H1 (cell line): ENCODE measurements around the gene CMYA5. TPM values are rescaled to one million over a fixed set of nuclear protein-coding genes. Genes with fewer than 3 reads are reported as not detected.

Experiments
- CTCF ChIA-PET: fragments of 300-600 bp; sonication (Branson Sonifier 250); formaldehyde crosslinking; loops from one replicate; lab custom pipeline; 2021; ENCODE audit not compliant: partially characterized antibody; lab: Charles Lee
- POLR2A ChIA-PET: fragments of 300-600 bp; sonication (Branson Sonifier 250); formaldehyde crosslinking; loops from one replicate; lab custom pipeline; 2021; ENCODE audit warnings: inconsistent platforms; ENCODE audit not compliant: partially characterized antibody; lab: Charles Lee
- DNase-seq, 2 experiments: peaks; one replicate each; pipeline versions ENCODE4 v3.0.0 to v3.0.0-alpha.2; 2010 to 2022; ENCODE audit warnings: low spot score in 2 of 2, low read depth in 1 of 2, mixed read lengths in 1 of 2
- FAIRE-seq: peaks from 2 replicates; lab custom pipeline; 2011; peaks lifted over from hg19 to GRCh38; lab: Jason Lieb, UNC
- H2AFZ ChIP-seq: 2 replicates; pipeline ENCODE4 v1.8.1; 2012; ENCODE audit warnings: low read length, inconsistent platforms
- H2AK5ac ChIP-seq: 2 replicates; pipeline ENCODE4 v1.6.1; 2013; ENCODE audit warnings: low read depth, low read length
- H2BK120ac ChIP-seq: replicated peaks from 2 replicates; pipeline ENCODE3; 2013; ENCODE audit warnings: low read depth, low read length, inconsistent platforms
- H2BK12ac ChIP-seq: 2 replicates; pipeline ENCODE4 v1.6.1; 2013; ENCODE audit warnings: low read depth, low read length
- H2BK15ac ChIP-seq: 2 replicates; pipeline ENCODE4 v1.6.1; 2013; ENCODE audit warnings: low read length
- H2BK20ac ChIP-seq: 2 replicates; pipeline ENCODE4 v1.6.1; 2013; ENCODE audit warnings: low read length
- H2BK5ac ChIP-seq: 2 replicates; pipeline ENCODE4 v1.6.1; 2013; ENCODE audit warnings: low read depth, low read length
- H3K14ac ChIP-seq: 2 replicates; pipeline ENCODE4 v1.6.1; 2013; ENCODE audit warnings: inconsistent platforms; ENCODE audit not compliant: insufficient read length
- H3K18ac ChIP-seq: 2 replicates; pipeline ENCODE4 v1.6.1; 2013; ENCODE audit warnings: low read length; ENCODE audit errors: extremely low read depth
- H3K23ac ChIP-seq: 2 replicates; pipeline ENCODE4 v1.6.1; 2013; ENCODE audit warnings: inconsistent platforms; ENCODE audit not compliant: insufficient read length
- H3K23me2 ChIP-seq: 2 replicates; pipeline ENCODE4 v1.6.1; 2013; ENCODE audit warnings: low read depth, low read length
- H3K27ac ChIP-seq: 2 replicates; pipeline ENCODE4 v1.6.1; 2011; ENCODE audit warnings: low read depth, low read length, inconsistent platforms
- H3K27me3 ChIP-seq, 4 experiments: replicated peaks in 1 of 4; 1 replicate in 1 of 4; 2 replicates in 3 of 4; pipeline versions ENCODE4 v1.6.1 to v1.8.1; 2011 to 2013; ENCODE audit warnings: low read length in 3 of 4, mild to moderate bottlenecking in 3 of 4, inconsistent platforms in 2 of 4, mixed read lengths in 2 of 4, moderate library complexity in 1 of 4; ENCODE audit not compliant: control insufficient read depth in 3 of 4, insufficient read depth in 3 of 4; ENCODE audit errors: extremely low read depth in 1 of 4
- H3K36me3 ChIP-seq, 4 experiments: 2 replicates each; pipeline versions ENCODE4 v1.6.1 to v1.8.1; 2011 to 2013; ENCODE audit warnings: mild to moderate bottlenecking in 4 of 4, low read length in 3 of 4, moderate library complexity in 2 of 4, control low read depth in 1 of 4, inconsistent platforms in 1 of 4; ENCODE audit not compliant: insufficient read depth in 4 of 4, control insufficient read depth in 2 of 4
- H3K4ac ChIP-seq: replicated peaks from 2 replicates; pipeline ENCODE3; 2013; ENCODE audit warnings: low read length, low read depth, mixed read lengths, inconsistent platforms; ENCODE audit not compliant: insufficient read length
- H3K4me1 ChIP-seq, 4 experiments: replicated peaks in 1 of 4; 1 replicate in 1 of 4; 2 replicates in 3 of 4; pipeline versions ENCODE4 v1.6.1 to v1.8.1; 2011 to 2013; ENCODE audit warnings: low read length in 3 of 4, inconsistent platforms in 2 of 4, mixed read lengths in 1 of 4; ENCODE audit not compliant: insufficient read depth in 4 of 4, control insufficient read depth in 3 of 4
- H3K4me2 ChIP-seq, 2 experiments: 2 replicates each; pipeline versions ENCODE4 v1.6.1 to v1.8.1; 2011 to 2013; ENCODE audit warnings: low read depth in 2 of 2, low read length in 2 of 2, control low read depth in 1 of 2, inconsistent platforms in 1 of 2, mild to moderate bottlenecking in 1 of 2; ENCODE audit not compliant: insufficient read depth in 1 of 2
- H3K4me3 ChIP-seq, 4 experiments: fragments of 200-600, 300-600 bp in 1 of 4; sonication (generic), shearing (Covaris generic), sonication (Bioruptor Twin) in 1 of 4; 2 replicates each; pipeline versions ENCODE4 v1.5.1 to v1.8.1; 2011 to 2016; ENCODE audit warnings: low read length in 4 of 4, low read depth in 3 of 4, control low read depth in 2 of 4, inconsistent platforms in 2 of 4, mild to moderate bottlenecking in 2 of 4, mixed read lengths in 1 of 4, moderate library complexity in 1 of 4; ENCODE audit not compliant: insufficient read depth in 2 of 4; ENCODE audit errors: extremely low read depth in 1 of 4
- H3K56ac ChIP-seq: replicated peaks from 2 replicates; pipeline ENCODE3; 2013; ENCODE audit warnings: low read depth, mild to moderate bottlenecking, mixed read lengths, low read length, inconsistent platforms; ENCODE audit not compliant: insufficient read length
- H3K79me1 ChIP-seq: 2 replicates; pipeline ENCODE4 v1.6.1; 2013; ENCODE audit warnings: low read depth, low read length, control low read depth
- H3K79me2 ChIP-seq, 2 experiments: 2 replicates each; pipeline versions ENCODE4 v1.6.1 to v1.8.1; 2012 to 2013; ENCODE audit warnings: low read length in 2 of 2, mild to moderate bottlenecking in 2 of 2, inconsistent platforms in 1 of 2; ENCODE audit not compliant: insufficient read depth in 2 of 2, control insufficient read depth in 1 of 2
- H3K9ac ChIP-seq, 4 experiments: replicated peaks in 1 of 4; 1 replicate in 1 of 4; 2 replicates in 3 of 4; pipeline versions ENCODE4 v1.6.1 to v1.8.1; 2011 to 2013; ENCODE audit warnings: low read depth in 3 of 4, low read length in 3 of 4, control low read depth in 2 of 4, mild to moderate bottlenecking in 2 of 4, moderate library complexity in 2 of 4, inconsistent platforms in 1 of 4; ENCODE audit errors: extremely low read depth in 1 of 4
- H3K9me3 ChIP-seq, 2 experiments: 2 replicates each; pipeline versions ENCODE4 v1.6.1 to v1.8.1; 2012 to 2013; ENCODE audit warnings: mild to moderate bottlenecking in 2 of 2, moderate library complexity in 2 of 2, control low read depth in 1 of 2, inconsistent platforms in 1 of 2, low read depth in 1 of 2, low read length in 1 of 2, mixed read lengths in 1 of 2; ENCODE audit not compliant: insufficient read depth in 2 of 2
- H4K20me1 ChIP-seq, 2 experiments: replicated peaks in 1 of 2; 2 replicates each; pipeline versions ENCODE3 to v1.8.1; 2011 to 2013; ENCODE audit warnings: inconsistent platforms in 2 of 2, low read length in 2 of 2, mild to moderate bottlenecking in 1 of 2; ENCODE audit not compliant: insufficient read depth in 2 of 2, control insufficient read depth in 1 of 2
- H4K5ac ChIP-seq: 2 replicates; pipeline ENCODE4 v1.6.1; 2013; ENCODE audit warnings: low read length, low read depth, mixed read lengths, inconsistent platforms; ENCODE audit not compliant: insufficient read length
- H4K8ac ChIP-seq: 2 replicates; pipeline ENCODE4 v1.8.0; 2013; ENCODE audit warnings: mild to moderate bottlenecking, moderate library complexity, low read length, inconsistent platforms; ENCODE audit not compliant: insufficient read depth; ENCODE audit errors: extremely low read depth
- H4K91ac ChIP-seq: replicated peaks from 2 replicates; pipeline ENCODE3; 2013; ENCODE audit warnings: low read length, mixed read lengths, inconsistent platforms; ENCODE audit not compliant: insufficient read length
- CREB1 ChIP-seq: IDR thresholded peaks from 2 replicates; pipeline ENCODE4 v1.6.1; 2012; ENCODE audit warnings: inconsistent platforms
- WGBS, 2 experiments: shearing (Covaris generic) in 1 of 2; methylation state at CpG; one replicate each; pipeline versions ENCODE4 v1.1.6 to v1.1.7; 2013 to 2015; ENCODE audit warnings: low lambda C conversion rate in 2 of 2, mixed read lengths in 2 of 2, inconsistent platforms in 1 of 2, low coverage in 1 of 2, missing lambda C conversion rate in 1 of 2; ENCODE audit not compliant: insufficient replicate concordance in 2 of 2, insufficient coverage in 1 of 2, insufficient read length in 1 of 2; ENCODE audit errors: extremely low coverage in 1 of 2, missing lambda C conversion rate in 1 of 2; 5-methylcytosine and 5-hydroxymethylcytosine counted together
- polyA plus RNA-seq, 7 experiments: library from polyadenylated mRNA; depleted of rRNA in 3 of 7; stranded (reverse) in 5 of 7; unstranded in 2 of 7; fragments of >200 nt in 5 of 7; fragments of 200-250 nt in 2 of 7; gene quantifications; 1 replicate in 5 of 7; 2 replicates in 1 of 7; 4 replicates in 1 of 7; pipeline versions ENCODE4 v1.2.1 to v1.2.3, GENCODE V29; 2011 to 2013; ENCODE audit warnings: missing spikeins in 2 of 7, mixed read lengths in 2 of 7
- total RNA-seq: library from RNA; stranded (reverse); fragmentation: NEBNext Ultra II Directional; extraction: Animal tissue kit (Norgen Biotek cat#: 25700); gene quantifications from 2 replicates; pipeline ENCODE4 v1.2.1, GENCODE V29; 2021

Gene CMYA5
- total and polyA plus RNA-seq, 2 of the 8 experiments (the other 6 are each of a cell fraction or from before 2014, with no cell fraction given) = 0.88 to 0.95 TPM

DNA sequence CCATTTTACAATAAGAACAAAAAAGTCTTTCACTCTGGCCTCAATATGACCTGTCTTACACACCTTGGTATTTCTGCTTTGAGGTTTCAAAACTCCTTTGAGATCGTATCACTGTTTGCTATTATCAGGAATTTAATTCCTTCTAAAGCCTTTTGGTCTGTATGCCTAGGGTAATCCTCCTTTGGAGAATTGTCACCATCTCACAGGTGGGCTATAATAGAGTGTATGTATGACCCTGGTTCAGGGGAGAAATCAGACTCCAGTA is 13.7 kb downstream of the CMYA5 start:
- no peak overlapping the region for H2AFZ ChIP-seq
- H3K23me2 ChIP-seq = no peaks in the 10 kb centered on the region
- H2BK20ac ChIP-seq = no peak overlapping the region
- no peak overlapping the region for H2BK15ac ChIP-seq
- no peak overlapping the region for H3K27ac ChIP-seq
- no peaks in the 10 kb centered on the region for H3K36me3 ChIP-seq
- H3K9me3 ChIP-seq = peaks cover 0 to 3% of the 10 kb centered on the region in 2 experiments; a peak in 1 of 4 replicates
- no peaks in the 10 kb centered on the region for H3K79me2 ChIP-seq
- H3K56ac ChIP-seq = no peak overlapping the region
- no peak overlapping the region for H3K4me3 ChIP-seq
- H2BK12ac ChIP-seq = no peak overlapping the region
- no peak overlapping the region for H2BK120ac ChIP-seq
- WGBS, 2 experiments = 78% methylated on average over 1 of the region's 1 CpG; no CpG with 5 or more reads in 1 of the 2 experiments
- H3K27me3 ChIP-seq = no peaks in the 10 kb centered on the region
- H4K20me1 ChIP-seq = no peaks in the 10 kb centered on the region
- FAIRE-seq = no peak
- ChIA-PET POLR2A (no interaction called here), CTCF (interaction anchor here (0.7 to 4.9 kb wide), 17 partner anchors 10 to 150 kb away, joined by 3 to 45 read pairs (median 5); partner anchors contain the start of gene CMYA5)
- H4K8ac ChIP-seq = no peak overlapping the region
- H3K18ac ChIP-seq = no peak overlapping the region
- no peak overlapping the region for H4K5ac ChIP-seq
- H3K14ac ChIP-seq = no peak overlapping the region
- TF ChIP-seq CREB1 = no peak
- H3K4me1 ChIP-seq = peaks cover 0 to 3% (median 0%) of the 10 kb centered on the region in 4 experiments; a peak in 1 of 7 replicates
- no peak overlapping the region for H2BK5ac ChIP-seq
- DNase-seq = no peak
- no peak overlapping the region for H3K4ac ChIP-seq
- no peak overlapping the region for H3K4me2 ChIP-seq
- H3K23ac ChIP-seq = no peak overlapping the region
- no peak overlapping the region for H3K9ac ChIP-seq
- H2AK5ac ChIP-seq = no peak overlapping the region
- no peak overlapping the region for H4K91ac ChIP-seq
- no peaks in the 10 kb centered on the region for H3K79me1 ChIP-seq
